K562 (cell line): Measurements from ENCODE around the gene ZC3H12C. TPM values are rescaled to one million over a fixed set of nuclear protein-coding genes. Genes with fewer than 3 reads are reported as not detected.
A peak's percentile ranks its signal among the peaks of the same experiment; 100 is the strongest.

Source experiments
- ARID4B ChIP-seq: sonication (generic); formaldehyde crosslinking; IDR thresholded peaks from 2 replicates; pipeline ENCODE4 v1.8.0; 2022; ENCODE audit warnings: mild to moderate bottlenecking, missing genetic modification reagents
- ESRRA ChIP-seq: fragments of 450-650 bp; IDR thresholded peaks from 2 replicates; pipeline ENCODE4 v1.6.1; 2014; ENCODE audit warnings: low read depth, mild to moderate bottlenecking, moderate library complexity, borderline replicate concordance
- GTF2B ChIP-seq: IDR thresholded peaks from 2 replicates; pipeline ENCODE4 v1.6.1; 2011; ENCODE audit not compliant: insufficient read length; ENCODE audit errors: extremely low read depth
- L3MBTL2 ChIP-seq: fragments of 450-650 bp; IDR thresholded peaks from 2 replicates; pipeline ENCODE4 v1.6.1; 2016; ENCODE audit warnings: mild to moderate bottlenecking, moderate library complexity
- MAFK ChIP-seq: IDR thresholded peaks from 2 replicates; pipeline ENCODE4 v1.6.1; 2011; ENCODE audit warnings: low read length, improper control_type of control experiment
- MAX ChIP-seq: sonication (generic); formaldehyde crosslinking; IDR thresholded peaks from 2 replicates; pipeline ENCODE4 v1.9.0; 2022; ENCODE audit warnings: mild to moderate bottlenecking, missing genetic modification reagents
- PHTF2 ChIP-seq: fragments of 250-450 bp; sonication (Bioruptor Pico); IDR thresholded peaks from 2 replicates; pipeline ENCODE4 v1.5.0; 2021; ENCODE audit warnings: mild to moderate bottlenecking
- PREB ChIP-seq: sonication (generic); formaldehyde crosslinking; IDR thresholded peaks from 2 replicates; pipeline ENCODE4 v1.8.1; 2023; ENCODE audit warnings: mild to moderate bottlenecking, missing genetic modification reagents
- SIN3A ChIP-seq, 2 experiments: fragments of 150-350 bp in 1 of 2; IDR thresholded peaks; 2 replicates each; pipeline ENCODE4 v1.6.1; 2011 to 2016; ENCODE audit warnings: borderline replicate concordance in 2 of 2, low read depth in 2 of 2, low read length in 2 of 2, mild to moderate bottlenecking in 2 of 2, moderate library complexity in 2 of 2; ENCODE audit not compliant: control insufficient read depth in 1 of 2
- SP1 ChIP-seq: sonication (generic); formaldehyde crosslinking; IDR thresholded peaks from 2 replicates; pipeline ENCODE4 v1.8.1; 2022; ENCODE audit warnings: mild to moderate bottlenecking, missing genetic modification reagents
- TCFL5 ChIP-seq: fragments of 250-450 bp; sonication (Bioruptor Pico); conservative IDR thresholded peaks from 2 replicates; pipeline ENCODE4 v1.6.1; 2021; ENCODE audit warnings: mild to moderate bottlenecking, moderate library complexity, matching md5 sums
- TRIM25 ChIP-seq: fragments of 450-650 bp; IDR thresholded peaks from 2 replicates; pipeline ENCODE4 v1.7.0; 2016; ENCODE audit warnings: borderline replicate concordance
- ZC3H4 ChIP-seq: sonication (generic); formaldehyde crosslinking; IDR thresholded peaks from 2 replicates; pipeline ENCODE4 v1.9.0; 2021; ENCODE audit warnings: missing genetic modification reagents, borderline replicate concordance
- ZNF197 ChIP-seq: fragments of 200-800 bp; sonication (Bioruptor generic); IDR thresholded peaks from 2 replicates; pipeline ENCODE4 v1.6.1; 2016; ENCODE audit warnings: low read depth, missing genetic modification characterization, missing compliant biosample characterization
- ZNF224 ChIP-seq: sonication (generic); formaldehyde crosslinking; IDR thresholded peaks from 2 replicates; pipeline ENCODE4 v1.8.0; 2022; ENCODE audit warnings: mild to moderate bottlenecking, missing genetic modification reagents
- ZNF3 ChIP-seq: fragments of 250-450 bp; sonication (Bioruptor Pico); IDR thresholded peaks from 2 replicates; pipeline ENCODE4 v1.5.0; 2021; ENCODE audit warnings: mild to moderate bottlenecking, moderate library complexity
- ZNF444 ChIP-seq: fragments of 250-450 bp; sonication (Bioruptor Pico); IDR thresholded peaks from 2 replicates; pipeline ENCODE4 v1.4.0; 2020; ENCODE audit warnings: mild to moderate bottlenecking, moderate library complexity
- polyA plus RNA-seq, 8 experiments: library from polyadenylated mRNA; depleted of rRNA in 4 of 8; stranded (reverse) in 5 of 8; unstranded in 3 of 8; fragments of >200 nt; fragmentation: Nextera tagmentation in 2 of 8; fragmentation: Illumina TruSeq in 1 of 8; extraction: Ambion mirVana in 2 of 8; extraction: Trizol in 1 of 8; gene quantifications; 2 replicates each; pipeline versions ENCODE4 v1.2.1 to v1.2.3, GENCODE V29; 2011 to 2014; ENCODE audit warnings: inconsistent platforms in 1 of 8, missing spikeins in 1 of 8
- total RNA-seq, 7 experiments: library from RNA; depleted of rRNA in 6 of 7; stranded (reverse); fragments of >200 nt in 6 of 7; fragmentation: Illumina TruSeq in 2 of 7; extraction: Trizol in 2 of 7; gene quantifications; 2 replicates each; pipeline versions ENCODE4 v1.2.1 to v1.2.3, GENCODE V29; 2011 to 2021; ENCODE audit warnings: low replicate concordance in 1 of 7

ZC3H12C gene
- total and polyA plus RNA-seq, 9 of the 15 experiments (the other 6 are each of a cell fraction or from before 2014, with no cell fraction given) = 0.56 to 5.9 (median 3.3) TPM

- TF ChIP-seq ZNF444 (CRISPR knock-in tag) (no peak), PREB (no peak), TRIM25 (no peak), GTF2B (no peak), PHTF2 (CRISPR knock-in tag) (no peak), SIN3A (IDR thresholded peaks at IDR 0.05; ENCODE audit: borderline replicate concordance in 2 of 2, control insufficient read depth in 1 of 2, low read depth in 2 of 2, low read length in 2 of 2) (no peak), ZNF3 (CRISPR knock-in tag) (no peak), SP1 (CRISPR knock-in tag) (no peak), MAFK (no peak), ZNF197 (no peak), TCFL5 (CRISPR knock-in tag) (no peak), MAX (CRISPR knock-in tag) (no peak), ESRRA (no peak), ZNF224 (CRISPR knock-in tag) (no peak), L3MBTL2 (peak; percentile 72; the same call in 1 of the 2 replicates), ARID4B (CRISPR knock-in tag) (no peak), ZC3H4 (CRISPR knock-in tag) (no peak)
Observed at GRCh38 chr11:110092515-110093406, at the start of gene ZC3H12C (continued).
